GM19467 (cell line): ENCODE data around the gene ADGRD1.

Source experiments
- ATAC-seq: cut with Tn5 transposase; IDR thresholded peaks from one replicate; pipeline ENCODE4 v1.9.1; 2021; ENCODE audit warnings: mild to moderate bottlenecking, moderate library complexity; ENCODE audit not compliant: unreplicated experiment

Gene ADGRD1

GRCh38 chr12:131052063-131052781 is 98.5 kb downstream of the ADGRD1 start:
- no peak for ATAC-seq

GRCh38 chr12:131052929-131053328 is 99.2 kb downstream of the ADGRD1 start:
- ATAC-seq = no peak

GRCh38 chr12:131053567-131053966 is 99.9 kb downstream of the ADGRD1 start:
- no peak for ATAC-seq

DNA sequence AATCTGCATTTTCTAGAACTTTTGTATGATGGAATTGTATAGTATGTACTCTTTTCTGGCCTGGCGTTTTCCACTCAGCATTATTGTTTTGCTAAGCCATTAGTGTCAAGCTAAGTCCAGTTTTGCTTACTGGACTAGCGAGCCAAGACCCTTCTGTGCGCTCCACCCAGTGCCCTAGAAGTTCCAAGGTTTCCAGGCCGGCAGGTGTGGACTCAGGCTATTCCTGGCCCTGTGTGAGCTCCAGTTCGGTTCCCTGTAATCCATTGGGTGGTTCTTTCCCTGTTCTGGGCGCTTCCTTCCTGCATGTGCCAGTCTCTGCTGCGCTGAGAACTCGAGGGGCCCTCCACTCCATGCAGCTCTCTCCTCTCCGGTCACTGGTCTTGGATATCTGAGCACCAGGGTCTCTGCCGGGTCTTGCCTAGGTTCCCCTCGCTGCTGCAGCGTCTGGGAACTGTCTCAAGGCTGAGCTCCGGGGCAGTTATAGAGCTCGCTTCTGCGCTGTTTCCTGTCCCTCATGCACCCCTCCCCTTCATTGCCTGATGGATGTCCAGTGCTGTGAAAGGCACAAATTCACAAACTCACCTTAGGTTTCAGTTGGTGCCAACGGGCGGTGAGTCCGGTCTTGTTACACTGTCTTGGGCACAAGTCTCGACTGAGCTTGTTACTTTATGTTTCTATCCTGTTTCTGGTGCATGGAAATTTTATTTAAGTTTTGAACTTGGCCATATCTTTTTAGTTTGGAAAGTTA is 100.8 kb downstream of the ADGRD1 start:
- ATAC-seq = no peak

GRCh38 chr12:131055093-131055465 is 101.4 kb downstream of the ADGRD1 start:
- no peak for ATAC-seq

GRCh38 chr12:131055596-131056233 is 102.0 kb downstream of the ADGRD1 start:
- ATAC-seq = no peak

- ATAC-seq = no peak
These were observed 102.9 kb downstream of the ADGRD1 start for GRCh38 chr12:131056626-131057025.

DNA sequence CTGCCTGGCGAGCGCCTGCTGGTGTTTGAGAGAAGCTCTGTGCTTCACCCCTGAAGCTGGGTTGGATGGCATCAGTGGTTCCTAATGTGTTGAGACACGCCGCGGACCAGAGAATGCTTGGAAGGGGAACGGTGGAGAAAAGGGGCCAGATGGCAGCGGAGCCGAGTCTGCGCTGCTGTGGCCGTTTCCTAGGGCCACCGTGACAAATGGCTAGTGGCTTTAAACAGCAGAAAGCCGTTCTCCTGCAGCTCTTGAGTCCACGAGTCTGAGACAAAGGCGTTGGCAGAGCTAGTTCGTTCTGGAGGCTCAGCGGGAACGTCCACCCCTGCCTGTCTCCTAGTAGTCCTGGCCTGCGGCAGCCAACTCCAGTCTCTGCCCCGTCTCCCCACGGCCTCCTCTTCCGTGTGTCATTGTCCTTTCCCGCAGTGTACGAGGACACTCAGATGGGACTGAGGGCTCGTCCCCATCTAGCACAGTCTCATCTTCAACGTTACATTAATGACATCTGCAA is 103.6 kb downstream of the ADGRD1 start:
- ATAC-seq = no peak

DNA sequence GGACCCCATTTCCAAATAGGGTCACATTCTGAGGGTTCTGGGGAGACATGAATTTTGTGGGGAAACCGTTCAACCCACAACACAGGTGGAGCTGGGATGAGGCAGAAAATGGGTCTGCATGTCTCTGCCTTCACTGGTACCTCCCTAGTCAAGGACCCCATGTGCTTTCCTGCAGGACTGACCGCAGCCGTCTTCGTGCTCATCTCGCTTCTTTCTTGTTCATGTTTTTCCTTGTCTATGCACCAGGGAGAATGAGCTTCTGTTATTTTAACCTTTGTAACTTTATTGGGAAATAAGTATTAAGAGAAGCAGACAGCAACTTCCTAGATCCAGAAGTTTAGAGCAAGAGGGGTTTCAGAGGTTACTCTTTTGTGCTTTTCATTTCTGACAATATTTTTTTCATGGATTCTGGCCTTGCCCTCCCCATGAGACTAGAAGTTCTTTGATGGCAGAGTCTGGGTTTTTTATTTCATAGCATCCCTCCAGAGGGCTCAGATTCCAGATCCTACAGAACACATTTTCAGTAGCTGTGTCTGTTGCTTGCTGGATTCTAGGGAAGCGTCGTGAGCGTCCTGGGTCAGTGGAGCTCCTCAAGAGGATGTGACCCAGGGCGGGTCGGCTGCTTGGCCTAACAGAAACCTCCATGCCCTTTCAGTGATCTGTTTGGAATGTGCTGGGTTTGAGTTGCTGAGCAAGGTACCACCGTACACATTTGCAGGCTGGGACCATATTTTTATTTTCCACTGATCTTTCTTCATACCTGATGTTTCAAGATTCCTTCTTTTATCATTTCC is 104.2 kb downstream of the ADGRD1 start:
- no peak for ATAC-seq

GRCh38 chr12:131058700-131059099 is 105.0 kb downstream of the ADGRD1 start:
- no peak for ATAC-seq

DNA sequence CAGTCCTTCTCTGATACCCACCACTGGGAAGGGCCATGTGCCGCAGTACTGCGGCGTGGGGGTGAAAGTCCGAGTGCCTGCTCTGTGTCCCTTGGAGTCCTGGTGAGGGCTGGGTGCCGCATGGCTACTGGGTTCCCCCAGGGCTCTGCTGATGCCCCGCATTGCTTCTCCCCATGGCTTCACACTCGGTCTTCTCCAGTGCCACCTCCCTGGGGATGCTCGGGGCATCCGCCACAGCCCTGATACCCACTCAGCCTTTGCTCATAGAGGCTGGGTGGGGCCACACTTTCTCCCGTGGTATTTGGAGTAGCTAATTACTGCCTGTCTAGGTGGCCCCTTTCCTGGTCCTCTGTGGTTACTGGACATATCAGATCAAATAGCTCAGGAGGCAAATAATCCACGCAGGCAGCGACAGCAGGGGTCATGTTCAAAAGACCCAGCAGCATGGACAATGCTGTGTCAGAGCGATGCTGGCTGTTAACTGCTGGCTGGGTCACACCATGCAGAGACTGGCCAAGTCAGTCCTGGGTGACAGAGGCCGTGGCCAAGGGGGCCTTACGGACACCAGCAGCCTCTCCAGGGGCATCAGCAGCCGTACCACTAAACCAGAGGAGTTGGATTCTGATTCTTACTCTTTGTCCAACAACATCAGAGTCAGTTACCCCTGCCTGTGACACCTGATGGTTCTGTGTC is 106.5 kb downstream of the ADGRD1 start:
- no peak for ATAC-seq

DNA sequence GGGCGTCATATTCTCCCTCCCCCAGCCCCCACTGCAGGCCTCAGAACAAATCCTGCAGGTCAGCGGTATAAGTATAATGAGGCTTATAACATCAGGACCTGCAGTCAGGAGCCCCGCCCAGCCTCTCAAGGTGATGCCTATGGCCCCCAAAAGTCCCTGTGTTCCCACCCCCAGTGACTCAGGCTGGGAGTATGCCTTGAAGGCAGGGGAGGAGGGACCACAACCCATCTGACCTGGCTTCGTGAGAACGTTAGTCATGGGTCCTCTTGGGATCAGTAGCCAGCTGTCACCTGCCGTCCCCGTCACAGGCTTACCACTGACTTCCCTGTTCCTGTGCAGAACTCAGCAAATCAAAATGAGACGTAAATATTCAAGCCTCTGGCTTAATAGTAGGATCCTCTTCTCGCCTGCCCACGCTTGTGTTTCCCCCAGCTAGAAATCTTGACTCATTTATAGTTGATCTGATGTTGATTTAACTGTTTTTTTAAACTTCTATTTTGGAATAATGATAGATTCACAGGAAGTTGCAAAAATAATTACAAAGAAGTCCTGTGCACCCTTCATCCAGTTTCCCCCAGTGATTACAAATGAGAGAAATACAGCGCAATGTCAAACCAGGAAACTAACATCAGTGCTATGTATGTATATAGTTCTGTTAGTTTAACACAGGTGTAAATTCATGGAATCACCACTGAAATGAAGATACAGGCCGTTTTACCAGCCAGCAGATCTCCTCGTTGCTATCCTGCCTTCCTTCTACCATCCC is 107.5 kb downstream of the ADGRD1 start:
- no peak for ATAC-seq

DNA sequence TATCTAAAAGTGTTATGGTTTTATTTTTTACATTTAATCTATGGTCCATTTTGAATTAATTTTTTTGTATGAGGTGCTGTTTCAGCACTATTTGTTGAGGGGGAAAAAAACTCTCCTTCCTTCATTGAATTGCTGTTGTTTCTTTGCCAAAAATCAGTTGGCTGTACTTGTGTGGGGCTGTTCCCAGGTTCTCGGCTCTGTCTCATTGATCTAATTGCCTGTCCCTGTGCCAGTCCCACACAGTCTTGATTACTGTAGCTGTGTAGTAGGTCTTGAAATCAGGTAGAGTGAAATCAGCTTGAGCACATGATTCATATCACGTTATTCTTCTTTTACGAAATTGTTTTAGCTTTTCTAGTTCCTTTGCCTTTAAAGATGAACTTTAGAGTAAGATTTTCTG is 109.7 kb downstream of the ADGRD1 start:
- ATAC-seq = no peak

- ATAC-seq = no peak
These were observed 110.3 kb downstream of the ADGRD1 start for GRCh38 chr12:131063960-131064359.

- no peak for ATAC-seq
These were observed 111.6 kb downstream of the ADGRD1 start for GRCh38 chr12:131065279-131065678.

DNA sequence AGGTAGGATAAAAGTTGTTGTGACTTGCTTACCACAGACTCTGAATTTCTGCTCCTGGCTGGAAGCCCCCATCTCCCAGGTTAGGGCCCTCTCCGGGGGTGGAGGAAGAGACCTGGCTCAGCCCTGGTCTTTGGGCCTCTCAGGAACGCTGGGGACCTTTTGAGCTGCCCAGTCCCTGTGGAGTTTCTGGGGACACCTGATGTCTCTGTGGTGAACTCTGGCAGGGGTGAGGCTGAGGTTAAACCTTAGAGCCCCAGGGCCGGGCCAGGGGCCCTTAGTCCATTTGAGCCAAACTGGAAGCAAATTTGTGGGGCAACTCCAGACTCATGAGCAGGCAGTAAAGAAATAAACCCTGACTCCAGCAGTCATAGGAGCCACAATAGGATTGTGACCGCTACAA is 112.1 kb downstream of the ADGRD1 start:
- ATAC-seq = no peak

DNA sequence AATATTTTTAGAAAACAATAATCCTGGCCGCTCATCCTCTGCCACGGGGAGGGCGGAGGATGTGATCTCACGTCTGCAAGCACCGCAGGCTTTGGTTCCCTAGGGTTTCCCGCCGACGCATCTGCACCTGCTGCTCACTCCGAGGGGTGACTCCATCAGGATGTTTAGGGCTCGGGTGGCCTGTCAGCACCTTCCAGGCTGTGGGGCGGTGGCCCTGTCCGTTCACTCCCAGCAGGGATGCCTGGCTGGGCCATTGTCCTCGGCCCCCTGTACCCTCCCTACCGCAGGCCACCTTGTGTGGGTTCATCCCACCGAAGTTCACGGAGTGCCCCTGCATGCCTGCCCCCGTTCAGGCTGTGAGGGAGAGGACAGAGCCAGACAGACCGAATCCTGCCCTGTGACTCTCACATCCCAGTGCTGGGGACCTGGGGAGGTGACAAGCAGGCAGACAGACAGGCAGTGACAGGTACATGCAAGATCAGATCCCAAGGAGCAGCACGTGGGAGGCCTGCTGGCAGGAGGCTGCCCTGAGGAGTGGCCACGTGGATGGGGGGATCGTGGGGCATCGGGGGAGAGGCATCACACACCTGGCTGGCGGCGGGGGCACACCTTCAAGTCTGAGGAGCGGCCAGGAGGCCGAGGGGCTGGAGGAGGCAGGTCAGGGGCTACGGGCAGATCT is 112.6 kb downstream of the ADGRD1 start:
- no peak for ATAC-seq

DNA sequence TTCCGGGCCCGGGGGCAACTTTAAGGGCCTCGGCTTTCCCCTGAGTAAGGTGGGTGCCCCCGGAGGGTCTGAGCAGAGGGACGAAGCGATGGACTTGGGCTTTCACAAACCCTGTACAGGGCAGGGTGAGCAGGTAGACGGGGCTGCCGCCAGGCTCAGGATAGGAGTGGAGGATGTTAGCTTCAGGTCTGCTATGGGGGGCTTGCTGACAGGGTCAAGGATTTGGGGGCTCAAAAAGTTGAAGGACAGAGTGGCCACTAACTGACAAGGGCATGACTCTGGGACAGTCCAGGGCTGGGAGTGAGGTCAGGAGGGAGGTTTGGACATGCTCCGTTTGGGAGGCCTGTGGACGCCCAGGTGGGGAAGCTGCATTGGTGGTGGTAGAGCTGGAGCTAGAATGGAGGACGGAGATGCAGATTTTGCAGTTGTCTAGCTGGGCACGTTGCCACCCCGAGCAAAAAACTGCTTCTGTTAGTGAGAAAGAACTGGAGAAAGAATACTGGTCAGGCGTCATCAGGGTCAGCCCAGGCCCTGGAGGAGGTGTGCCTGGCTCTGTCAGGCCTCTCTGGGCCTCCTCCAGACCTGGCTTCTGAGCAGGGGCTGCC is 113.3 kb downstream of the ADGRD1 start:
- no peak for ATAC-seq
